ENCODE results near the gene CLPTM1L. TPM values are rescaled to one million over a fixed set of nuclear protein-coding genes. Genes with fewer than 3 reads are reported as not detected.

Gene CLPTM1L
- polyA plus RNA-seq, 1 donor from 2014 or later, result 61.6 TPM

- Histone ChIP-seq H3K79me2 (replicated peaks; ENCODE audit: insufficient read depth, low read length) (no peaks in the 10 kb centered on the region), H3K27me3 (ENCODE audit: insufficient read depth, low read depth, low read length) (peaks cover 21% of the 10 kb centered on the region), H2AFZ (ENCODE audit: low read depth, low read length) (no peak overlapping the region), H3K9ac (ENCODE audit: low read length) (no peak overlapping the region), H3K9me3 (ENCODE audit: low read length) (no peaks in the 10 kb centered on the region), H4K20me1 (ENCODE audit: insufficient read depth) (no peaks in the 10 kb centered on the region), H3K4me2 (ENCODE audit: low read length) (no peak overlapping the region), H3K27ac (ENCODE audit: low read length) (no peak overlapping the region), H3F3A (ENCODE audit: insufficient read depth, low read length, poor library complexity, severe bottlenecking) (no peaks in the 10 kb centered on the region), H3K9me2 (ENCODE audit: insufficient read depth, low read length) (no peaks in the 10 kb centered on the region), H3K4me3 (ENCODE audit: low read length) (peak overlapping the region; percentile 57), H3K36me3 (ENCODE audit: insufficient read depth, low read length) (no peaks in the 10 kb centered on the region)
- TF ChIP-seq POLR2AphosphoS5 (IDR thresholded peaks at IDR 0.05) (no peak), REST (IDR thresholded peaks at IDR 0.05; ENCODE audit: borderline replicate concordance) (no peak), RAD21 (conservative IDR thresholded peaks at IDR 0.05) (no peak), SMC3 (conservative IDR thresholded peaks at IDR 0.05; ENCODE audit: poor library complexity) (no peak), TAF1 (IDR thresholded peaks at IDR 0.05; ENCODE audit: low read depth) (no peak), EZH2 (IDR thresholded peaks at IDR 0.05; ENCODE audit: borderline replicate concordance, insufficient read depth, low read length, poor library complexity, severe bottlenecking) (no peak), MXI1 (conservative IDR thresholded peaks at IDR 0.05; ENCODE audit: poor library complexity, severe bottlenecking) (no peak), EP300 (conservative IDR thresholded peaks at IDR 0.05; ENCODE audit: poor library complexity, severe bottlenecking) (no peak)
- TF ChIP-seq, protein P1, sequence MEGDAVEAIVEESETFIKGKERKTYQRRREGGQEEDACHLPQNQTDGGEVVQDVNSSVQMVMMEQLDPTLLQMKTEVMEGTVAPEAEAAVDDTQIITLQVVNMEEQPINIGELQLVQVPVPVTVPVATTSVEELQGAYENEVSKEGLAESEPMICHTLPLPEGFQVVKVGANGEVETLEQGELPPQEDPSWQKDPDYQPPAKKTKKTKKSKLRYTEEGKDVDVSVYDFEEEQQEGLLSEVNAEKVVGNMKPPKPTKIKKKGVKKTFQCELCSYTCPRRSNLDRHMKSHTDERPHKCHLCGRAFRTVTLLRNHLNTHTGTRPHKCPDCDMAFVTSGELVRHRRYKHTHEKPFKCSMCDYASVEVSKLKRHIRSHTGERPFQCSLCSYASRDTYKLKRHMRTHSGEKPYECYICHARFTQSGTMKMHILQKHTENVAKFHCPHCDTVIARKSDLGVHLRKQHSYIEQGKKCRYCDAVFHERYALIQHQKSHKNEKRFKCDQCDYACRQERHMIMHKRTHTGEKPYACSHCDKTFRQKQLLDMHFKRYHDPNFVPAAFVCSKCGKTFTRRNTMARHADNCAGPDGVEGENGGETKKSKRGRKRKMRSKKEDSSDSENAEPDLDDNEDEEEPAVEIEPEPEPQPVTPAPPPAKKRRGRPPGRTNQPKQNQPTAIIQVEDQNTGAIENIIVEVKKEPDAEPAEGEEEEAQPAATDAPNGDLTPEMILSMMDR (IDR thresholded peaks at IDR 0.05; ENCODE audit: poor library complexity, severe bottlenecking), result no peak
Measured at GRCh38 chr5:1295650-1296037, 49.3 kb downstream of the CLPTM1L start.

DNA sequence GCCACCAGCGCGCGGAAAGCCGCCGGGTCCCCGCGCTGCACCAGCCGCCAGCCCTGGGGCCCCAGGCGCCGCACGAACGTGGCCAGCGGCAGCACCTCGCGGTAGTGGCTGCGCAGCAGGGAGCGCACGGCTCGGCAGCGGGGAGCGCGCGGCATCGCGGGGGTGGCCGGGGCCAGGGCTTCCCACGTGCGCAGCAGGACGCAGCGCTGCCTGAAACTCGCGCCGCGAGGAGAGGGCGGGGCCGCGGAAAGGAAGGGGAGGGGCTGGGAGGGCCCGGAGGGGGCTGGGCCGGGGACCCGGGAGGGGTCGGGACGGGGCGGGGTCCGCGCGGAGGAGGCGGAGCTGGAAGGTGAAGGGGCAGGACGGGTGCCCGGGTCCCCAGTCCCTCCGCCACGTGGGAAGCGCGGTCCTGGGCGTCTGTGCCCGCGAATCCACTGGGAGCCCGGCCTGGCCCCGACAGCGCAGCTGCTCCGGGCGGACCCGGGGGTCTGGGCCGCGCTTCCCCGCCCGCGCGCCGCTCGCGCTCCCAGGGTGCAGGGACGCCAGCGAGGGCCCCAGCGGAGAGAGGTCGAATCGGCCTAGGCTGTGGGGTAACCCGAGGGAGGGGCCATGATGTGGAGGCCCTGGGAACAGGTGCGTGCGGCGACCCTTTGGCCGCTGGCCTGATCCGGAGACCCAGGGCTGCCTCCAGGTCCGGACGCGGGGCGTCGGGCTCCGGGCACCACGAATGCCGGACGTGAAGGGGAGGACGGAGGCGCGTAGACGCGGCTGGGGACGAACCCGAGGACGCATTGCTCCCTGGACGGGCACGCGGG is 49.9 kb downstream of the CLPTM1L start, which contains the start of gene TERT:
TERT (minus strand) TSS at position 234 of the 815 bp plus-strand sequence; CDS start at position 155, 79 bp downstream.
- Histone ChIP-seq H2AFZ (ENCODE audit: low read depth, low read length) (no peak within 1 kb of the TSS), H3K4me3 (ENCODE audit: low read length) (peak within 1 kb of the TSS; percentile 57), H3K36me3 (ENCODE audit: insufficient read depth, low read length) (no peaks in the 10 kb centered on the region), H3K9me3 (ENCODE audit: low read length) (no peaks in the 10 kb centered on the region), H3F3A (ENCODE audit: insufficient read depth, low read length, poor library complexity, severe bottlenecking) (no peaks in the 10 kb centered on the region), H3K27ac (ENCODE audit: low read length) (no peak within 1 kb of the TSS), H3K9ac (ENCODE audit: low read length) (no peak within 1 kb of the TSS), H3K79me2 (replicated peaks; ENCODE audit: insufficient read depth, low read length) (no peaks in the 10 kb centered on the region), H3K27me3 (ENCODE audit: insufficient read depth, low read depth, low read length) (peaks cover 21% of the 10 kb centered on the region), H4K20me1 (ENCODE audit: insufficient read depth) (no peaks in the 10 kb centered on the region), H3K9me2 (ENCODE audit: insufficient read depth, low read length) (no peaks in the 10 kb centered on the region), H3K4me2 (ENCODE audit: low read length) (no peak within 1 kb of the TSS)
- TF ChIP-seq POLR2AphosphoS5 (IDR thresholded peaks at IDR 0.05) (no peak), EP300 (conservative IDR thresholded peaks at IDR 0.05; ENCODE audit: poor library complexity, severe bottlenecking) (no peak), MXI1 (conservative IDR thresholded peaks at IDR 0.05; ENCODE audit: poor library complexity, severe bottlenecking) (peak; percentile 80), TAF1 (IDR thresholded peaks at IDR 0.05; ENCODE audit: low read depth) (no peak), SMC3 (conservative IDR thresholded peaks at IDR 0.05; ENCODE audit: poor library complexity) (no peak), REST (IDR thresholded peaks at IDR 0.05; ENCODE audit: borderline replicate concordance) (no peak), RAD21 (conservative IDR thresholded peaks at IDR 0.05) (no peak), EZH2 (IDR thresholded peaks at IDR 0.05; ENCODE audit: borderline replicate concordance, insufficient read depth, low read length, poor library complexity, severe bottlenecking) (no peak)

Data from neural cell (in vitro differentiated cells).